ENCODE measurements around the gene COL6A2. TPM values are rescaled to one million over a fixed set of nuclear protein-coding genes. Genes with fewer than 3 reads are reported as not detected.

COL6A2 gene
- total RNA-seq (2016; rRNA removed; fragmentation: Illumina TruSeq; extraction: Trizol) = 0.07 and 0.14 TPM in 2 replicates
- not detected in 2 replicates for total RNA-seq (2016; cell fraction: cytosol; rRNA removed; fragmentation: Illumina TruSeq; extraction: Trizol; ENCODE audit: low read depth)
- 0.06 TPM in 1 of 2 replicates, not detected in the other for total RNA-seq (2016; cell fraction: insoluble cytoplasmic fraction; rRNA removed; fragmentation: Illumina TruSeq; extraction: Trizol)
- not detected in 2 replicates for total RNA-seq (2016; cell fraction: membrane; rRNA removed; fragmentation: Illumina TruSeq; extraction: Trizol)
- total RNA-seq (2016; cell fraction: nucleus; rRNA removed; fragmentation: Illumina TruSeq; extraction: Trizol) = 0.13 and 0.22 TPM in 2 replicates
- 0.41 and 1.6 TPM in 2 replicates for polyA plus RNA-seq (2011; rRNA removed)
- polyA plus RNA-seq (2011; cell fraction: cytosol; rRNA removed) = 0.27 and 0.31 TPM in 2 replicates
- polyA plus RNA-seq (2011; cell fraction: nucleus; rRNA removed) = 8.5 and 10.4 TPM in 2 replicates
- polyA plus RNA-seq (2012) = 0.36 and 0.81 TPM in 2 replicates
- polyA plus RNA-seq (2016; cell fraction: cytosol; fragmentation: Illumina TruSeq; extraction: Trizol; ENCODE audit: low read depth) = not detected in 2 replicates
- not detected in 2 replicates for polyA plus RNA-seq (2016; cell fraction: insoluble cytoplasmic fraction; fragmentation: Illumina TruSeq; extraction: Trizol; ENCODE audit: low read depth)
- polyA plus RNA-seq (2016; cell fraction: membrane; fragmentation: Illumina TruSeq; extraction: Trizol; ENCODE audit: low read depth) = not detected in 2 replicates
- polyA plus RNA-seq (2016; cell fraction: nucleus; fragmentation: Illumina TruSeq; extraction: Trizol; ENCODE audit: insufficient read depth, low read depth) = 0.48 and 0.69 TPM in 2 replicates
- polyA minus RNA-seq (2011; rRNA and poly(A)+ RNA removed; ENCODE audit: low replicate concordance) = 0.44 TPM in 1 of 2 replicates, not detected in the other
- not detected in 2 replicates for polyA minus RNA-seq (2011; cell fraction: cytosol; rRNA and poly(A)+ RNA removed)
- polyA minus RNA-seq (2011; cell fraction: nucleus; rRNA and poly(A)+ RNA removed) = 0.52 and 1.2 TPM in 2 replicates
- Bru-seq, nascent RNA = percentile 18 among the genes with signal in this experiment
- BruChase-seq, experiment 1, labeled RNA remaining after a 6-hour chase = percentile 19 among the genes with signal in this experiment
- BruChase-seq, experiment 2, labeled RNA remaining after a 2-hour chase = percentile 17 among the genes with signal in this experiment
- long read RNA-seq, experiment 1 = 0 reads
- long read RNA-seq, experiment 2, partial matches to known transcripts = 0 of 2 reads
- long read RNA-seq, experiment 2, other reads (novel, unspliced or antisense) = 1 of 2 reads

DNA sequence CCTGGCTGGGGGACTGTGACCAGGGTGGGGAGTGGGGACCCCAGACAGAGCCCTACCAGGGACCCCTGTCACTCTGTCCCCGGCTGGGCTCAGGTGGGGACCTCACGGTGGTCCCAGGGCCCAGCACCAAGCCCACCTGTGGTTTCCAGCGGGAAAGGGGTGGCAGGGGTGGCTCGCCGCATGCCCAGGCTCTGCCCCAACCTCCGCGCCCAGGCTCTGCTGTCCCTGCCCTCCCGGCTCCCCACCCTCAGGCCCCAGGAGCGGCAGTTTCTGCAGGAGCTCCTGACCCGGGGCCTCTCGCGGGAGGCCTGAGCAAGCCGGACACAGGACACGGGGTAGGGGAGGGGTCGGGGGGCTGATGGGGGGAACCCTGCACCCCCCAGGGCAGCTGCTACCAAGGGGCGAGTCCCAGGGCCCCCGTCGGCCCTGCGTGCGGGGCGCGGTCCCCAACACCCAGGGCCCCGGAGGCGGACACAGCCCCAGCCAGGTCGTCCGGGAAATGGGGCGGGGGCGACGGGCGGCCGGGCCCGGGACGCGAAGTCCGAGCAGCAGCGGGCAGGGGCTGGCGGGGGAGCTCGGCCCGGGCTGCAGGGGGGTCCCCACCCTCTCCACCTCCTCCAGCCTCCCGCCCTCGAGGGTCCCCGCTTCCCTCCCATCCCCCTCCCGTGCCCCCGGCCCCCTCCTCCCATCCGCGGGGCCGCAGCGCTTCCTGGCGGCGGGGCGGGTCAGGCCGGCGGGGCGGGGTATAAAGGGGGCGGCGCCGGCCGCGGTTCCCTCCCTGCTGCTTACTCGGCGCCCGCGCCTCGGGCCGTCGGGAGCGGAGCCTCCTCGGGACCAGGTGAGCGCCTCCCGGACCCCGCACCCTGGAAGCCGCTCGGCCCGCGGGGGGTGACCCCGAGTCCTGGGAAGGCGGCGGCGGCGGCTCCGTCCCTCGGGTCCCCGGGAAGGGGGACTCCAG is at the start of gene COL6A2:
Gene COL6A2, plus strand, starts transcription at position 777 of the 958 bp plus-strand sequence.
- POLR2A ChIA-PET = no interaction called here
- H3K9ac ChIP-seq (ENCODE audit: insufficient read depth, low read depth, low read length) = no peak within 1 kb of the TSS
- no peaks in the 10 kb centered on the region for H3K4me1 ChIP-seq (ENCODE audit: insufficient read depth, low read length)
- intact Hi-C loops (cut with micrococcal nuclease; ENCODE audit: unreplicated experiment) (no loop called here), in situ Hi-C loops (cut with HindIII; ENCODE audit: extremely low pct_ligation_motif_present, low pct_unique_long_range_greater_than_20kb) (no loop called here)
- no peaks in the 10 kb centered on the region for H3K9me3 ChIP-seq (ENCODE audit: low read length)
- H2AFZ ChIP-seq (ENCODE audit: low read length) = no peak within 1 kb of the TSS
- peak; percentile 72 for ATAC-seq
- FAIRE-seq = no peak
- no TSS peak for BruUV-seq (replicated peaks)
- CTCF ChIA-PET (ENCODE audit: low intra/inter-chr PET ratio, low total read pairs) = no interaction called here
- no peaks in the 10 kb centered on the region for H3K36me3 ChIP-seq (replicated peaks in 1 of 2; ENCODE audit: control insufficient read depth in 1 of 2, insufficient read depth in 2 of 2, low read length in 2 of 2)
- H3K27me3 ChIP-seq (ENCODE audit: control insufficient read depth in 1 of 2, insufficient read depth in 2 of 2, low read length in 2 of 2) = peaks cover 13 to 56% of the 10 kb centered on the region in 2 experiments
- H3K4me3 ChIP-seq (replicated peaks in 1 of 3; ENCODE audit: insufficient read depth in 1 of 3, low read depth in 2 of 3, low read length in 3 of 3) = peak within 1 kb of the TSS; percentile 30 to 59 (median 33); a peak in 4 of 6 replicates
- DNase-seq (ENCODE audit: low spot score) = no peak
- H4K20me1 ChIP-seq (ENCODE audit: insufficient read depth, low read length) = no peaks in the 10 kb centered on the region
- H3K4me2 ChIP-seq (ENCODE audit: low read depth, low read length) = peak within 1 kb of the TSS; percentile 36
- H3K79me2 ChIP-seq (ENCODE audit: insufficient read depth, low read length) = no peaks in the 10 kb centered on the region
- H3K27ac ChIP-seq (ENCODE audit: extremely low read length, insufficient read depth, low read length) = no peak within 1 kb of the TSS
- 100% methylated on average over 1 of the region's 83 CpGs for WGBS (ENCODE audit: low lambda C conversion rate)
- TF ChIP-seq ZNF558 (CRISPR knock-in tag; IDR thresholded peaks at IDR 0.05; ENCODE audit: borderline replicate concordance) (no peak), ZNF75D (CRISPR knock-in tag; IDR thresholded peaks at IDR 0.05; ENCODE audit: borderline replicate concordance) (no peak), ZNF589 (CRISPR knock-in tag; conservative IDR thresholded peaks at IDR 0.05) (no peak), KAT8 (CRISPR knock-in tag; IDR thresholded peaks at IDR 0.05) (no peak), ZNF674 (CRISPR knock-in tag; IDR thresholded peaks at IDR 0.05; ENCODE audit: low read depth) (no peak), MAFG (CRISPR knock-in tag; IDR thresholded peaks at IDR 0.05) (no peak), ZNF724P (CRISPR knock-in tag; IDR thresholded peaks at IDR 0.05; ENCODE audit: borderline replicate concordance) (no peak), ARNT2 (CRISPR knock-in tag; IDR thresholded peaks at IDR 0.05; ENCODE audit: low read depth) (no peak), NR2F6 (IDR thresholded peaks at IDR 0.05) (no peak), NR2F6 (CRISPR knock-in tag; IDR thresholded peaks at IDR 0.05) (no peak), SYNCRIP (IDR thresholded peaks at IDR 0.05; ENCODE audit: insufficient read depth, low read depth, low read length) (no peak), PTBP1 (IDR thresholded peaks at IDR 0.05; ENCODE audit: low read depth, low read length, poor library complexity, severe bottlenecking) (no peak), ZNF777 (CRISPR knock-in tag; IDR thresholded peaks at IDR 0.05) (peak; percentile 66)
- TF ChIP-seq, protein P1, sequence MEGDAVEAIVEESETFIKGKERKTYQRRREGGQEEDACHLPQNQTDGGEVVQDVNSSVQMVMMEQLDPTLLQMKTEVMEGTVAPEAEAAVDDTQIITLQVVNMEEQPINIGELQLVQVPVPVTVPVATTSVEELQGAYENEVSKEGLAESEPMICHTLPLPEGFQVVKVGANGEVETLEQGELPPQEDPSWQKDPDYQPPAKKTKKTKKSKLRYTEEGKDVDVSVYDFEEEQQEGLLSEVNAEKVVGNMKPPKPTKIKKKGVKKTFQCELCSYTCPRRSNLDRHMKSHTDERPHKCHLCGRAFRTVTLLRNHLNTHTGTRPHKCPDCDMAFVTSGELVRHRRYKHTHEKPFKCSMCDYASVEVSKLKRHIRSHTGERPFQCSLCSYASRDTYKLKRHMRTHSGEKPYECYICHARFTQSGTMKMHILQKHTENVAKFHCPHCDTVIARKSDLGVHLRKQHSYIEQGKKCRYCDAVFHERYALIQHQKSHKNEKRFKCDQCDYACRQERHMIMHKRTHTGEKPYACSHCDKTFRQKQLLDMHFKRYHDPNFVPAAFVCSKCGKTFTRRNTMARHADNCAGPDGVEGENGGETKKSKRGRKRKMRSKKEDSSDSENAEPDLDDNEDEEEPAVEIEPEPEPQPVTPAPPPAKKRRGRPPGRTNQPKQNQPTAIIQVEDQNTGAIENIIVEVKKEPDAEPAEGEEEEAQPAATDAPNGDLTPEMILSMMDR (CRISPR knock-in tag; IDR thresholded peaks at IDR 0.05) = peak; percentile 35
- TF ChIP-seq, protein P2, sequence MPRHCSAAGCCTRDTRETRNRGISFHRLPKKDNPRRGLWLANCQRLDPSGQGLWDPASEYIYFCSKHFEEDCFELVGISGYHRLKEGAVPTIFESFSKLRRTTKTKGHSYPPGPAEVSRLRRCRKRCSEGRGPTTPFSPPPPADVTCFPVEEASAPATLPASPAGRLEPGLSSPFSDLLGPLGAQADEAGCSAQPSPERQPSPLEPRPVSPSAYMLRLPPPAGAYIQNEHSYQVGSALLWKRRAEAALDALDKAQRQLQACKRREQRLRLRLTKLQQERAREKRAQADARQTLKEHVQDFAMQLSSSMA (CRISPR knock-in tag; IDR thresholded peaks at IDR 0.05) = no peak
